GM12891 (cell line): ENCODE data around the gene COL5A3.

Experiments
- POLR2A ChIP-seq: IDR thresholded peaks from 2 replicates; pipeline ENCODE4 v1.6.1; 2011; ENCODE audit warnings: low read depth, low read length, control low read depth
- POLR2AphosphoS5 ChIP-seq: IDR thresholded peaks from 2 replicates; pipeline ENCODE4 v1.6.1; 2011; ENCODE audit warnings: low read depth, low read length, control low read depth

DNA sequence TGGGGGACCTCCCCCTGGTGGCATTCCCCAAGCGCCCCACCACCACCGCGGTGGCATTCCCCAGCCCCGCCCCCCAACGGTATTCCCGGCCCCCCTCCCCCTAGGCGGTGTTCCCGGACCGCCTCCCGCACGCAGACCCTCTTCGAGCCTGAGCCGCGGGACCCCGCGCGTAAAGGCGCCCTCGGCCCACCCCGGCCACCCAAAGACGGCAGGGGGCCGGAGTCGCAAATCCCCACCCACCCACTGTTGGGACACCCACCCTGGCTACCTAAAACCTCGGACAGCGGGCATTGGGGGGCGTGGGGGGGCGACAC, 96.3 kb downstream of the COL5A3 start:
- TF ChIP-seq POLR2A (no peak), POLR2AphosphoS5 (no peak)
